ENCODE measurements around the gene CELSR2.

CELSR2 gene

GRCh38 chr1:109266965-109267364 is 17.6 kb downstream of the CELSR2 start:
- Histone ChIP-seq H3K4me3 (ENCODE audit: low read depth, low read length) (no peak overlapping the region), H3K36me3 (ENCODE audit: control insufficient read depth in 2 of 2, insufficient read depth in 1 of 2, low read length in 2 of 2) (peaks cover 0 to 94% of the 10 kb centered on the region in 2 experiments; a peak in 1 of 3 replicates), H3K9me3 (ENCODE audit: control insufficient read depth, insufficient read depth, low read depth, low read length) (no peaks in the 10 kb centered on the region), H3K27ac (ENCODE audit: extremely low read depth, low read depth, low read length) (no peak overlapping the region), H3K4me1 (ENCODE audit: control insufficient read depth, insufficient read depth, low read length) (no peaks in the 10 kb centered on the region)
- ChIA-PET POLR2A (no interaction called here), CTCF (interaction anchor here (0.7 kb wide), 1 partner anchor 195 kb away, joined by 4 read pairs; no protein-coding TSS in a partner anchor)
- TF ChIP-seq ZNF623 (tag by site-specific recombination; IDR thresholded peaks at IDR 0.05) = no peak
- no peak for TF ChIP-seq ZNF830 (tag by site-specific recombination; IDR thresholded peaks at IDR 0.05; ENCODE audit: low read depth)
- TF ChIP-seq ZNF571 (tag by site-specific recombination; IDR thresholded peaks at IDR 0.05) = no peak
- TF ChIP-seq ZFHX2 (tag by site-specific recombination; conservative IDR thresholded peaks at IDR 0.05) = no peak
- TF ChIP-seq BCL11B (tag by site-specific recombination; IDR thresholded peaks at IDR 0.05; ENCODE audit: low read depth) = no peak
- TF ChIP-seq ZNF600 (tag by site-specific recombination; IDR thresholded peaks at IDR 0.05) = no peak
- TF ChIP-seq OVOL3 (tag by site-specific recombination; IDR thresholded peaks at IDR 0.05) = no peak
- no peak for TF ChIP-seq HOXC10 (CRISPR knock-in tag; IDR thresholded peaks at IDR 0.05)
- no peak for TF ChIP-seq ZNF214 (tag by site-specific recombination; IDR thresholded peaks at IDR 0.05; ENCODE audit: borderline replicate concordance)
- no peak for TF ChIP-seq EGR2 (tag by site-specific recombination; IDR thresholded peaks at IDR 0.05; ENCODE audit: low read depth)
- TF ChIP-seq ZNF174 (tag by site-specific recombination; IDR thresholded peaks at IDR 0.05) = no peak
- no peak for TF ChIP-seq PATZ1 (tag by site-specific recombination; IDR thresholded peaks at IDR 0.05)
- TF ChIP-seq MYNN (tag by site-specific recombination; IDR thresholded peaks at IDR 0.05; ENCODE audit: borderline replicate concordance) = no peak
- TF ChIP-seq ZNF48 (tag by site-specific recombination; IDR thresholded peaks at IDR 0.05) = no peak
- no peak for TF ChIP-seq REST (tag by site-specific recombination; IDR thresholded peaks at IDR 0.05)
- no peak for TF ChIP-seq IKZF3 (tag by site-specific recombination; IDR thresholded peaks at IDR 0.05)
- TF ChIP-seq ZNF202 (tag by site-specific recombination; IDR thresholded peaks at IDR 0.05; ENCODE audit: borderline replicate concordance) = no peak
- no peak for TF ChIP-seq ZNF548 (tag by site-specific recombination; IDR thresholded peaks at IDR 0.05)

- Histone ChIP-seq H3K4me3 (ENCODE audit: low read depth, low read length) (no peak overlapping the region), H3K9me3 (ENCODE audit: control insufficient read depth, insufficient read depth, low read depth, low read length) (no peaks in the 10 kb centered on the region), H3K4me1 (ENCODE audit: control insufficient read depth, insufficient read depth, low read length) (no peaks in the 10 kb centered on the region), H3K36me3 (ENCODE audit: control insufficient read depth in 2 of 2, insufficient read depth in 1 of 2, low read length in 2 of 2) (peaks cover 0 to 94% of the 10 kb centered on the region in 2 experiments; a peak in 1 of 3 replicates), H3K27ac (ENCODE audit: extremely low read depth, low read depth, low read length) (no peak overlapping the region)
- TF ChIP-seq HOXA7 (CRISPR knock-in tag; IDR thresholded peaks at IDR 0.05; ENCODE audit: borderline replicate concordance) = no peak
- TF ChIP-seq ZNF449 (tag by site-specific recombination; IDR thresholded peaks at IDR 0.05) = peak; percentile 86
- ChIA-PET POLR2A (interaction anchor here (0.8 kb wide), 1 partner anchor 18 kb away, joined by 3 read pairs; no protein-coding TSS in a partner anchor), CTCF (no interaction called here)
Observed at GRCh38 chr1:109267743-109268300, 18.5 kb downstream of the CELSR2 start.
